Activated CD4-positive, alpha-beta T cell treated with anti-CD3 and anti-CD28 coated beads, Interleukin-2, amount 10 ng/mL, durations not matched to agents 7 days and 5 days (primary cell): ENCODE measurements around the gene CDY1B. TPM values are rescaled to one million over a fixed set of nuclear protein-coding genes. Genes with fewer than 3 reads are reported as not detected.
"Not testable (repeated sequence)": the region's sequence is repeated elsewhere in the genome, so short reads cannot be mapped to it uniquely, and the experiment has no call there.

Experiments
- CTCF ChIA-PET: fragments of 350-600 bp; sonication (Branson Sonifier 250); formaldehyde crosslinking; loops from one replicate; lab custom pipeline; 2021; ENCODE audit warnings: antibody characterized with exemption; lab: Charles Lee
- POLR2A ChIA-PET: fragments of 350-600 bp; sonication (Branson Sonifier 250); formaldehyde crosslinking; loops from one replicate; lab custom pipeline; 2021; ENCODE audit warnings: antibody characterized with exemption; lab: Charles Lee
- DNase-seq: peaks from one replicate; pipeline ENCODE4 v3.0.0-alpha.2; 2020
- H3K27ac Mint-ChIP-seq: one replicate; pipeline ENCODE4 v1.8.0; 2021; ENCODE audit warnings: mild to moderate bottlenecking, moderate library complexity, mixed read lengths
- H3K27me3 Mint-ChIP-seq: one replicate; pipeline ENCODE4 v1.8.0; 2021; ENCODE audit warnings: mixed read lengths
- H3K36me3 Mint-ChIP-seq: one replicate; pipeline ENCODE4 v1.8.0; 2021; ENCODE audit warnings: low read depth, mixed read lengths
- H3K4me1 Mint-ChIP-seq: one replicate; pipeline ENCODE4 v1.8.0; 2021; ENCODE audit warnings: mixed read lengths
- H3K4me3 Mint-ChIP-seq: one replicate; pipeline ENCODE4 v1.8.0; 2021; ENCODE audit warnings: mild to moderate bottlenecking, moderate library complexity, mixed read lengths
- H3K9me3 Mint-ChIP-seq: one replicate; pipeline ENCODE4 v1.8.0; 2021; ENCODE audit warnings: mixed read lengths
- total RNA-seq, 2 experiments: library from RNA; stranded (reverse); gene quantifications; one replicate each; pipeline ENCODE4 v1.2.3, GENCODE V29; 2021

Gene CDY1B
- total RNA-seq = not detected

DNA sequence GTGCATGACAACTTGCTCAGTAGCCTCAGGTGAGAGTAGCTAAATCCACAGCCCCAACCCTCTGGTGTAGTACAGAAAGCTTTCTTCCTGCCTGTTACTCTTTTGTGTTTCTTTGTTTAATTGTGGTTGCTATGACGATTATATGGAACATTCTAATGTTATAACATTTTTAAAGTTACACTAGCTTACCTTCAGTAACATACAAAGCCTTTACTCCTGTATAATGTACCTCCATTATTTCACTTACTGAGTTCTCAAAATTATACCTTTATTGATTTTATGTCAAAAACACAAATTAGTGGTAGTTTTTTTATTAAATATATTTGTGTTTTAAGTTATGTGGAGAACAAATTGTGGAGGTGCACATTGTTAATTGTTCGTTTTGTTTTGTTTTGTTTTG, at the start of gene CDY1B:
Gene CDY1B, minus strand, starts transcription at position 101 of the 400 bp plus-strand sequence. CDS start 331 bp downstream, outside the sequence.
- H3K27ac Mint-ChIP-seq, H3K36me3 Mint-ChIP-seq, H3K4me1 Mint-ChIP-seq, CTCF ChIA-PET, DNase-seq, POLR2A ChIA-PET, H3K4me3 Mint-ChIP-seq, H3K9me3 Mint-ChIP-seq, H3K27me3 Mint-ChIP-seq: not testable (repeated sequence)

DNA sequence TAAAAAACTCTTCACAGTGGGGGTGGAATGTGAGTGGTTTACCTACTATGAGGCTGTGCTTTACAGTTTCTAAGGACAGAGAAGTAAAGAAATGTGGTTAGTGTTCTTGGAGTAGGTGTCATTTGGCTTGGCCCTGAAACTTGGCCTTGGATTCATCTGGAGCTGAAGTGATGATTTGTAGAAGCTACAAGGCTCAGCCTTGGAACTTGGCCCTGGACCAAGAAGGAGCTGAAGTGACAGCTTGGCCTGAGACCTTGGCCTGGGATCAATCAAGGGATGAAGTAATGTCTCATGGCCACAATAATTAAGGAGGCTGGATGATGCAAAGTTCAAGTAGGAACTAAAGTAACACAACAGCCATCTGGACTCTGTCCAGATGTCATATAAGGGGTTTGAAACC, 1.7 kb upstream of the CDY1B start:
- H3K36me3 Mint-ChIP-seq, H3K27ac Mint-ChIP-seq, CTCF ChIA-PET, H3K27me3 Mint-ChIP-seq, H3K4me3 Mint-ChIP-seq, H3K4me1 Mint-ChIP-seq, DNase-seq, POLR2A ChIA-PET, H3K9me3 Mint-ChIP-seq: not testable (repeated sequence)

DNA sequence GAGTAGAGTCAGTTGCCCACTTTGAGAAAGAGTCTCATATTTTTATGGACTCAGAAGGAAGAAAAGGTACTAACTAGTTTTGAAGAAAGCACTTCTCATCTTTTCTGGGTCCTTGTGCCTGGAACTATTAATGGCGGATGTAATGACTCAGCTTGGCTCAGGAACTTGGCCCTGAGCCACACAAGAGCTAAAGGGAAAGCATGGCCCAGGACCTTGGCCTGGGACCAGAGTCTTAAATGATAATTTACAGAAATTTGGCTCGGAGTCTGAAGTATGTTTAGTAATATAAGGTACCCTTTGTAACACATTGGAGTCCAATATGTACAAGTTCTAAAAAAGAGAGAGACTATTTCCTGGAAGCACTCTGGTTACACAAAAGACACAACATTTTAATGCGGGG, 4.6 kb downstream of the CDY1B start:
- H3K4me3 Mint-ChIP-seq, H3K9me3 Mint-ChIP-seq, DNase-seq, H3K4me1 Mint-ChIP-seq, POLR2A ChIA-PET, CTCF ChIA-PET, H3K36me3 Mint-ChIP-seq, H3K27ac Mint-ChIP-seq, H3K27me3 Mint-ChIP-seq: not testable (repeated sequence)

GRCh38 chrY:24039008-24039718, 8.7 kb downstream of the CDY1B start:
- H3K27me3 Mint-ChIP-seq, DNase-seq, CTCF ChIA-PET, H3K4me3 Mint-ChIP-seq, H3K27ac Mint-ChIP-seq, H3K36me3 Mint-ChIP-seq, H3K4me1 Mint-ChIP-seq, POLR2A ChIA-PET, H3K9me3 Mint-ChIP-seq: not testable (repeated sequence)

DNA sequence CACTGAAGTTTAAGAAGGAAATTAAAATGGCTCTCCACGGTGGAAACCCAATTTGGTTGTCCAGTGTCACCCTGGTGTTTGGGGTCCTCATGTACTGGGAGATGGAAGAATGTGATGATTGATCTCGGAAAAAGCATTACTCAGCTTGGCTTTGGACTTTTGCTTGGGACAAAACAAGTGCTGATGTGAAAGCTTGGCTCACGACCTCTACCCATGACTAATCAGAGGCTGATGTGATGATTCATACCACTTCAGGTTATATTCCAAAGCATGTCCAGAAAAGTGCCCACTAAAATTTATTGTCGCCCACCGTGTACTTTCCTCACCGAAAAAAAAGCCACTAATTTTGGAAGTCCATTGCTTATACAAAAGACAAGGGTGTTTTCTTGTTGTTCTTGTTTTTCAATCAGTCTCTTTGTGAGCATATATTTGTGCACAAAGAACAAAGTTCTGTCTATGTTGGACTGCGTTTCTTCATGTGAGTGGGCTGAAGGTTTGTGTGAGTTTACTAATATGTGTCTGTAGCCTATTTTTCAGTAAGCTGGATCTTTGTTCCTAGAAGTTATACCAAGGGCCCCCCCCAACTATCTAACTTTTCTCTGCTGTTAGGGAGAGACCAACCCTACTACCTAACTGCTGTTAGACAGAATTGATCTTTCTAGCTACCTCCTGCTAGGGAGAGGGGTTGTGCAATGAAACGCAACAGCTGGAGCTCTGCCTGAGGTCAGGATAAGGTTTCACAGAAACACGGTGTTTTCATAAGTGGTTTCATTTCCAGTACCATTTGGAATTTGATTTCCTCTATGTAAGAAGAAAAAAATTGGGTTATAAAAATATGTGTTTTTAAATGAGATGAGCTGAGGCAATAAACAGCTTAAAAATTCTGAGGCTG, 21.4 kb downstream of the CDY1B start:
- H3K27me3 Mint-ChIP-seq, DNase-seq, H3K9me3 Mint-ChIP-seq, H3K36me3 Mint-ChIP-seq, CTCF ChIA-PET, H3K4me1 Mint-ChIP-seq, POLR2A ChIA-PET, H3K27ac Mint-ChIP-seq, H3K4me3 Mint-ChIP-seq: not testable (repeated sequence)
